ENCODE results near the gene CMTM4. TPM values are rescaled to one million over a fixed set of nuclear protein-coding genes. Genes with fewer than 3 reads are reported as not detected.
"Not testable (repeated sequence)": the region's sequence is repeated elsewhere in the genome, so short reads cannot be mapped to it uniquely, and the experiment has no call there.

The CMTM4 gene
- total and polyA plus RNA-seq, 2 experiments from 2014 or later: 14.1 to 77.0 TPM

- TF ChIP-seq ZNF462 (CRISPR knock-in tag; IDR thresholded peaks at IDR 0.05) (no peak), POLR2AphosphoS5 (IDR thresholded peaks at IDR 0.05; ENCODE audit: low read depth) (no peak), REST (IDR thresholded peaks at IDR 0.05; ENCODE audit: unreplicated experiment) (no peak), STAT1 (IDR thresholded peaks at IDR 0.05; ENCODE audit: unreplicated experiment) (no peak), EZH2 (IDR thresholded peaks at IDR 0.05; ENCODE audit: low read depth, unreplicated experiment) (no peak), CREB1 (CRISPR knock-in tag; IDR thresholded peaks at IDR 0.05; ENCODE audit: low read depth) (no peak), ZNF331 (CRISPR knock-in tag; IDR thresholded peaks at IDR 0.05; ENCODE audit: low read depth) (no peak), ETS1 (IDR thresholded peaks at IDR 0.05) (no peak)
These were observed 128.2 kb downstream of the CMTM4 start (continued) for GRCh38 chr16:66568355-66568754.

- H3K27ac Mint-ChIP-seq; H3K4me3 ChIP-seq; ATAC-seq; H4K20me1 ChIP-seq (replicated peaks; ENCODE audit: insufficient read depth); H3K4me2 ChIP-seq; H3K79me2 ChIP-seq (replicated peaks; ENCODE audit: insufficient read depth); H3K36me3 ChIP-seq (ENCODE audit: insufficient read depth); H3K27me3 Mint-ChIP-seq (ENCODE audit: insufficient read depth, low read depth, poor library complexity); H2AFZ ChIP-seq; H3K4me3 Mint-ChIP-seq; H3K4me1 Mint-ChIP-seq; H3K27ac ChIP-seq (ENCODE audit: low read depth); H3K36me3 Mint-ChIP-seq (ENCODE audit: low read depth); H3K9me3 Mint-ChIP-seq; H3K27me3 ChIP-seq (ENCODE audit: insufficient read depth); H3K9me2 ChIP-seq (ENCODE audit: insufficient read depth); DNase-seq (ENCODE audit: low spot score); H3K4me1 ChIP-seq (ENCODE audit: insufficient read depth); H3F3A ChIP-seq (replicated peaks; ENCODE audit: low read depth): not testable (repeated sequence)
These were observed 129.3 kb downstream of the CMTM4 start for GRCh38 chr16:66567270-66567669.

All from GM23338 (cell line).